ENCODE data around the gene FANCE.

DNA sequence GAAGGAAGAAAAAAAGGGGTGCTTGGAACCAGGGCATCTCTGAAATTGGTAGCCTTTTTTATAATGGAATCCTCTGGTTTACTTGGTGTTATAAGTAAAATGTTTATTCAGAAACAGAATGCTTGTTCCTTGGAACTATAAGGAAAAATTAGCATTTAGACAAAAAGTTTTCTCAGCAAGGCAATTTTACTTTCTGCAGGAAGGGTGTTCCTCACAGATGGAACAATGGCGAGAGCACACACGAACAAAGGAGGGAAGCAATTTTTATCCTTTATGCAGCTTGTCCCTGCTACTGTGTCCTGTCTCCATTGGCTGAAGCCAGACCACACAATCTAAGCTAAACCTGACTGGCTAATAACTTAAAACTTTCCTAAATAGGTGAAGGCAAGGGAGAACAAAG, 22.7 kb upstream of the FANCE start:
- TF ChIP-seq, protein P1, sequence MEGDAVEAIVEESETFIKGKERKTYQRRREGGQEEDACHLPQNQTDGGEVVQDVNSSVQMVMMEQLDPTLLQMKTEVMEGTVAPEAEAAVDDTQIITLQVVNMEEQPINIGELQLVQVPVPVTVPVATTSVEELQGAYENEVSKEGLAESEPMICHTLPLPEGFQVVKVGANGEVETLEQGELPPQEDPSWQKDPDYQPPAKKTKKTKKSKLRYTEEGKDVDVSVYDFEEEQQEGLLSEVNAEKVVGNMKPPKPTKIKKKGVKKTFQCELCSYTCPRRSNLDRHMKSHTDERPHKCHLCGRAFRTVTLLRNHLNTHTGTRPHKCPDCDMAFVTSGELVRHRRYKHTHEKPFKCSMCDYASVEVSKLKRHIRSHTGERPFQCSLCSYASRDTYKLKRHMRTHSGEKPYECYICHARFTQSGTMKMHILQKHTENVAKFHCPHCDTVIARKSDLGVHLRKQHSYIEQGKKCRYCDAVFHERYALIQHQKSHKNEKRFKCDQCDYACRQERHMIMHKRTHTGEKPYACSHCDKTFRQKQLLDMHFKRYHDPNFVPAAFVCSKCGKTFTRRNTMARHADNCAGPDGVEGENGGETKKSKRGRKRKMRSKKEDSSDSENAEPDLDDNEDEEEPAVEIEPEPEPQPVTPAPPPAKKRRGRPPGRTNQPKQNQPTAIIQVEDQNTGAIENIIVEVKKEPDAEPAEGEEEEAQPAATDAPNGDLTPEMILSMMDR (IDR thresholded peaks at IDR 0.05): no peak
- TF ChIP-seq EP300 (IDR thresholded peaks at IDR 0.05): no peak
- no peak for TF ChIP-seq POLR2A (IDR thresholded peaks at IDR 0.05)
